ENCODE results near the gene HDAC4. TPM values are rescaled to one million over a fixed set of nuclear protein-coding genes. Genes with fewer than 3 reads are reported as not detected.

The HDAC4 gene
- total and polyA plus RNA-seq, 2 of the 8 experiments (the other 6 are each of a cell fraction or from before 2014, with no cell fraction given): 15.4 to 31.5 TPM

DNA sequence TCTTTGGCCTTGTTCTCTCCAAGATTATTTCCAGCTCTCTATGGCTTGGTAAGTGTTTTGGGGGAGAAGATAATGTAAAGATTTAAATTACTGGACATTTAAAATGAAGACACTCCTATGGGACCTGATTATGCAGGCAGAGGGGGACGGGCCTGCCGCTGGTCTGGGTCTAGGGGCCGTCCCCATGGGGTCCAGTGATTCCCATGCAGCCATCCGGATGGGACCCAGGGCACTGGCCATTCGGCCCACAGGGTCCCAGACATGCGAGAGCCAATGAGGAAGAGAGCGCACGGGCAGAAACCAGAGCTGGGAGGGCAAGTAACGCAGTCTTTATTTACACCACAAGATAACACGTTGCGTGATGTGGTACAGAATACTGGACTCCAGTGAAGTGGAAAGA, 353.0 kb downstream of the HDAC4 start:
- no peak overlapping the region for H3K4me2 ChIP-seq (ENCODE audit: insufficient read depth in 1 of 2, low read depth in 2 of 2, low read length in 2 of 2)
- TF ChIP-seq NANOG (IDR thresholded peaks at IDR 0.05; ENCODE audit: insufficient read depth, low read depth, low read length, poor library complexity, severe bottlenecking) (no peak), SIRT6 (IDR thresholded peaks at IDR 0.05; ENCODE audit: low read length) (no peak), HDAC2 (IDR thresholded peaks at IDR 0.05; ENCODE audit: borderline replicate concordance in 1 of 2, low read depth in 2 of 2, low read length in 2 of 2) (no peak), SP1 (IDR thresholded peaks at IDR 0.05; ENCODE audit: low read depth, low read length) (no peak), TBP (IDR thresholded peaks at IDR 0.05; ENCODE audit: low read depth, low read length) (no peak), TCF12 (IDR thresholded peaks at IDR 0.05; ENCODE audit: low read depth, low read length) (no peak), BACH1 (IDR thresholded peaks at IDR 0.05; ENCODE audit: low read length) (no peak), CBX8 (IDR thresholded peaks at IDR 0.05; ENCODE audit: borderline replicate concordance, low read depth, low read length) (no peak), MAX (IDR thresholded peaks at IDR 0.05) (no peak), JUND (IDR thresholded peaks at IDR 0.05; ENCODE audit: low read length) (no peak), ASH2L (IDR thresholded peaks at IDR 0.05; ENCODE audit: low read length) (no peak), KDM5A (IDR thresholded peaks at IDR 0.05; ENCODE audit: low read length) (no peak)
- TF ChIP-seq, protein P1, sequence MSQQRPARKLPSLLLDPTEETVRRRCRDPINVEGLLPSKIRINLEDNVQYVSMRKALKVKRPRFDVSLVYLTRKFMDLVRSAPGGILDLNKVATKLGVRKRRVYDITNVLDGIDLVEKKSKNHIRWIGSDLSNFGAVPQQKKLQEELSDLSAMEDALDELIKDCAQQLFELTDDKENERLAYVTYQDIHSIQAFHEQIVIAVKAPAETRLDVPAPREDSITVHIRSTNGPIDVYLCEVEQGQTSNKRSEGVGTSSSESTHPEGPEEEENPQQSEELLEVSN (IDR thresholded peaks at IDR 0.05): no peak
- no peak overlapping the region for H2BK15ac ChIP-seq (ENCODE audit: low read length)
- H4K91ac ChIP-seq (replicated peaks; ENCODE audit: insufficient read length, low read length): no peak overlapping the region
- no peak overlapping the region for H3K9ac ChIP-seq (replicated peaks in 1 of 4; ENCODE audit: extremely low read depth in 1 of 4, low read depth in 3 of 4, low read length in 3 of 4)
- H2AK5ac ChIP-seq (ENCODE audit: low read depth, low read length): no peak overlapping the region
- H3K79me2 ChIP-seq (ENCODE audit: control insufficient read depth in 1 of 2, insufficient read depth in 2 of 2, low read length in 2 of 2): no peaks in the 10 kb centered on the region
- H4K8ac ChIP-seq (ENCODE audit: extremely low read depth, insufficient read depth, low read length): no peak overlapping the region
- H3K18ac ChIP-seq (ENCODE audit: extremely low read depth, low read length): no peak overlapping the region
- H4K20me1 ChIP-seq (replicated peaks in 1 of 2; ENCODE audit: control insufficient read depth in 1 of 2, insufficient read depth in 2 of 2, low read length in 2 of 2): peaks cover 0 to 3% of the 10 kb centered on the region in 2 experiments
- H3K4me1 ChIP-seq (replicated peaks in 1 of 4; ENCODE audit: control insufficient read depth in 3 of 4, insufficient read depth in 4 of 4, low read length in 3 of 4): no peaks in the 10 kb centered on the region
- no peak overlapping the region for H3K23ac ChIP-seq (ENCODE audit: insufficient read length)
- no peak for DNase-seq (ENCODE audit: low read depth in 1 of 2, low spot score in 2 of 2)
- no peak overlapping the region for H3K14ac ChIP-seq (ENCODE audit: insufficient read length)
- H2BK12ac ChIP-seq (ENCODE audit: low read depth, low read length): no peak overlapping the region
- ChIA-PET POLR2A (ENCODE audit: partially characterized antibody) (no interaction called here), CTCF (ENCODE audit: partially characterized antibody) (no interaction called here)
- no peak overlapping the region for H3K27ac ChIP-seq (ENCODE audit: low read depth, low read length)
- no peak overlapping the region for H2BK5ac ChIP-seq (ENCODE audit: low read depth, low read length)
- H2AFZ ChIP-seq (ENCODE audit: low read length): no peak overlapping the region
- no peak overlapping the region for H4K5ac ChIP-seq (ENCODE audit: insufficient read length, low read depth, low read length)
- H3K36me3 ChIP-seq (ENCODE audit: control insufficient read depth in 2 of 4, insufficient read depth in 4 of 4, low read length in 3 of 4): peaks cover 0 to 5% (median 0%) of the 10 kb centered on the region in 4 experiments; a peak in 2 of 8 replicates
- H3K79me1 ChIP-seq (ENCODE audit: low read depth, low read length): no peaks in the 10 kb centered on the region
- H3K23me2 ChIP-seq (ENCODE audit: low read depth, low read length): no peaks in the 10 kb centered on the region
- no peak overlapping the region for H3K4ac ChIP-seq (replicated peaks; ENCODE audit: insufficient read length, low read depth, low read length)
- no peak overlapping the region for H3K4me3 ChIP-seq (ENCODE audit: extremely low read depth in 1 of 4, insufficient read depth in 2 of 4, low read depth in 3 of 4, low read length in 4 of 4)
- H3K27me3 ChIP-seq (replicated peaks in 1 of 4; ENCODE audit: control insufficient read depth in 3 of 4, extremely low read depth in 1 of 4, insufficient read depth in 3 of 4, low read length in 3 of 4): no peaks in the 10 kb centered on the region
- H3K56ac ChIP-seq (replicated peaks; ENCODE audit: insufficient read length, low read depth, low read length): no peak overlapping the region
- no peaks in the 10 kb centered on the region for H3K9me3 ChIP-seq (ENCODE audit: insufficient read depth in 2 of 2, low read depth in 1 of 2, low read length in 1 of 2)
- WGBS, 2 experiments (ENCODE audit: extremely low coverage in 1 of 2, insufficient coverage in 1 of 2, insufficient read length in 1 of 2, insufficient replicate concordance in 2 of 2, low coverage in 1 of 2, low lambda C conversion rate in 2 of 2, missing lambda C conversion rate in 1 of 2): 95% methylated on average over 11 of the region's 11 CpGs; no CpG with 5 or more reads in 1 of the 2 experiments
- H2BK20ac ChIP-seq (ENCODE audit: low read length): no peak overlapping the region
- no peak for FAIRE-seq
- H2BK120ac ChIP-seq (replicated peaks; ENCODE audit: low read depth, low read length): no peak overlapping the region

All from H1 (cell line).